AG04450 (cell line): Measurements from ENCODE around the gene NTRK2. TPM values are rescaled to one million over a fixed set of nuclear protein-coding genes. Genes with fewer than 3 reads are reported as not detected.

ENCODE experiments used
- CTCF ChIA-PET: fragments of 300-600, 350-600 bp; formaldehyde crosslinking; extraction: SDS; loops from one replicate; lab custom pipeline; 2022; ENCODE audit warnings: antibody characterized with exemption, inconsistent platforms; lab: Charles Lee
- POLR2A ChIA-PET: fragments of 350-600 bp; formaldehyde crosslinking; extraction: SDS; loops from one replicate; lab custom pipeline; 2021; ENCODE audit warnings: antibody characterized with exemption, inconsistent platforms; lab: Yijun Ruan, JAX
- DNase-seq: peaks from one replicate; pipeline ENCODE4 v3.0.0-alpha.2; 2011; ENCODE audit warnings: low read depth, low spot score
- H3K27ac ChIP-seq: one replicate; pipeline ENCODE4 v1.5.1; 2012; ENCODE audit warnings: low read depth, low read length, control low read depth
- H3K27me3 ChIP-seq: one replicate; pipeline ENCODE4 v1.6.0; 2012; ENCODE audit warnings: low read length; ENCODE audit not compliant: control insufficient read depth, insufficient read depth
- H3K4me3 ChIP-seq: 2 replicates; pipeline ENCODE4 v1.5.1; 2011; ENCODE audit warnings: mild to moderate bottlenecking, low read depth, low read length, control low read depth
- H3K9me3 ChIP-seq: 2 replicates; pipeline ENCODE4 v1.5.1; 2012; ENCODE audit warnings: low read length; ENCODE audit not compliant: control insufficient read depth, insufficient read depth
- polyA plus RNA-seq: library from polyadenylated mRNA; depleted of rRNA; stranded (reverse); fragments of >200 nt; gene quantifications from 2 replicates; pipeline ENCODE4 v1.2.3, GENCODE V29; 2011
- TF ChIP-seq, protein P1 (sequence below): IDR thresholded peaks from 2 replicates; pipeline ENCODE4 v1.5.1; 2011; ENCODE audit warnings: low read depth, low read length, control low read depth, inconsistent platforms

Gene NTRK2
- polyA plus RNA-seq, 1 experiment, result not detected

DNA sequence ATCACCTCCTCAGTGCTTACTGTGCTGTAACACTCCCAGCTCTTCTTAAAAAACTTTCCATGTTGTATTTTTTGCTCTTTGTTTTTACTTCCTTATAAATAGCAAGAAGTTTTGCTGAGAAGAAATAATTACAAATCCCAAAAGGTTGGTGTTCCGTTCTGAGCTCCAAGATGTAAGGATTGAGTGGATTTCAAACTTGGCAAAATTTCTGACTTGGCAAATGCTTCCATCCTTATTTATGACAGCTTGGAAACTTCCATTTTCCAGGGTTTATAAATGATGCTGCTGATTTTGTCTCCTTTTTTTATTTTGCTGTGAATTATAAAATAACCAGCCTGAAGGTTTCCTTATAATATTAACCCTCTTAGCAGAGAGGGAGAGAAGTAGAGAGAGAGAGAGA lies 151.9 kb downstream of the NTRK2 start:
- no peaks in the 10 kb centered on the region for H3K27me3 ChIP-seq
- ChIA-PET POLR2A (no interaction called here), CTCF (no interaction called here)
- TF ChIP-seq, protein P1, sequence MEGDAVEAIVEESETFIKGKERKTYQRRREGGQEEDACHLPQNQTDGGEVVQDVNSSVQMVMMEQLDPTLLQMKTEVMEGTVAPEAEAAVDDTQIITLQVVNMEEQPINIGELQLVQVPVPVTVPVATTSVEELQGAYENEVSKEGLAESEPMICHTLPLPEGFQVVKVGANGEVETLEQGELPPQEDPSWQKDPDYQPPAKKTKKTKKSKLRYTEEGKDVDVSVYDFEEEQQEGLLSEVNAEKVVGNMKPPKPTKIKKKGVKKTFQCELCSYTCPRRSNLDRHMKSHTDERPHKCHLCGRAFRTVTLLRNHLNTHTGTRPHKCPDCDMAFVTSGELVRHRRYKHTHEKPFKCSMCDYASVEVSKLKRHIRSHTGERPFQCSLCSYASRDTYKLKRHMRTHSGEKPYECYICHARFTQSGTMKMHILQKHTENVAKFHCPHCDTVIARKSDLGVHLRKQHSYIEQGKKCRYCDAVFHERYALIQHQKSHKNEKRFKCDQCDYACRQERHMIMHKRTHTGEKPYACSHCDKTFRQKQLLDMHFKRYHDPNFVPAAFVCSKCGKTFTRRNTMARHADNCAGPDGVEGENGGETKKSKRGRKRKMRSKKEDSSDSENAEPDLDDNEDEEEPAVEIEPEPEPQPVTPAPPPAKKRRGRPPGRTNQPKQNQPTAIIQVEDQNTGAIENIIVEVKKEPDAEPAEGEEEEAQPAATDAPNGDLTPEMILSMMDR, result no peak
- H3K4me3 ChIP-seq, result no peak overlapping the region
- H3K27ac ChIP-seq, result no peak overlapping the region
- no peak for DNase-seq
- peaks cover 13% of the 10 kb centered on the region for H3K9me3 ChIP-seq

DNA sequence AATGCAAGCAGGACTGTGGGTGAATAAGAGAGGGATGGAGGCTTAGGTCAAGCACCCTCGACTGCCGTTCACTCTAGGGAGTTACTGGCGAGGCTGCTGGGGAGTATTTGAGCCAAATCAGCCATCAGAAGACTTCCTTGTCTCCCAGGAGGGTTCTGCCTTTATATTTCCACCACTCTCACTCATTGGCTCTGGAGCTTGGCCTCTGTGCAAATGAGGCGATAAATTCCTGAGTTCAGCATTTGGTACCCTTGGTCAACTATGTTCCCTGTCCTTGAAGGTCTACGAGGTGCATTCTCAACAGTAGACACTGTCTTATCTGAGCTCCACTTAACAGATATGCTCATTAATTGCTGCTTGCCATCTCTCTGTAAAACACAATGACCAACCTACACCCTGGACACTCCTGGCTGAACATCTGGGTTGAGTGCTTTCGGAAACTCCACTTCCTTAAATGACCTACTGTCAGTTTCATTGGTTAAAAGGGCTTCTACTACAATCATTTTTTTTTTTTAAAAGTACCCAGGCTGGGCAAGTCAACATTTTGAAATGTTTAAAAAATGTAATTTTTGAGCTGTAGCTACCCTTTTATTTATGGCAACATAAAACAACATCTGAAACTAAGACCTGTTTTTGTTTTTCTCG lies 153.2 kb downstream of the NTRK2 start:
- Histone ChIP-seq H3K9me3 (peaks cover 13% of the 10 kb centered on the region), H3K27me3 (no peaks in the 10 kb centered on the region), H3K4me3 (no peak overlapping the region), H3K27ac (no peak overlapping the region)
- no peak for DNase-seq
- TF ChIP-seq, protein P1, result no peak
- ChIA-PET POLR2A (no interaction called here), CTCF (no interaction called here)

DNA sequence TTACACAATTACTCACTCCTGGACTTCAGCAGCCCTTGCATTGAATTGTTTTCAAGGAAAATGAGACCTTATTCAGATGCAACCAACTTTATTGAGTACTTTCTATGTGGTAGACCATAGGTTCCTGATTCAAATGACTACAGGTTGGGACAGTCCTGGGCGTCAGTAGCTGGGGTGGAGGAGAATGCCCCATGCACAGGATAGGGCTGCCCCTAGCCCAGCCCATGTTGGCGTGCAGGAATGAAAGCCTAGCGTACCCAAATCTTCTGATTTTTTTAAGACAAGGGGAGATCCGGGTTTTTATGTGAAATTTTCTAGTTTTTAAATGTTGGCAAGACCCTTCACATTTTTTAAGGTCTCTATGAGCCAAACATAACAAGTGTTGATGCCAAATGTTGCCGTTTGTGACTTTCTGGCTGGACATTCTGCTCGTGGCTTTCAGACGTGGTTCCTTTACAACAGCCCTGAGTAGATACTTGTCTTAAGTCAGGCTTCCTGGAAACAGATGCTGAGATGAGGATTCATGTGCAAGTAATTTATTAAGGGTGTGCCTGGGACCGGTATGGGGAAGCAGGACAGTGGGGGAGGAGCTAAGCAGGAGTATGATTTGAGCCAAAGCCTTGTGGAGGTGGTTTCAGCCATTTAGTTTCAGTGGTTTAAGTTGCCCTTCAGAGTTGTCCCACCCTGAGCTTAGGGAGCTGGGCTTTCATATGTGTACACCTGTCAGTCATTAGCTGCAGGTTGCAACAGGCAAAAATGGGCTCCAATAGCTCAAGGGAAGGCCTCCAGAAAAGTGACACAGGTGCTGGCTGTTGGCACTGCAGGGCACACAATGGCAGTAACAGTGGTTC lies 154.1 kb downstream of the NTRK2 start:
- no peaks in the 10 kb centered on the region for H3K27me3 ChIP-seq
- no peak for DNase-seq
- no peak overlapping the region for H3K27ac ChIP-seq
- ChIA-PET POLR2A (no interaction called here), CTCF (no interaction called here)
- TF ChIP-seq, protein P1, result no peak
- no peak overlapping the region for H3K4me3 ChIP-seq
- peaks cover 12% of the 10 kb centered on the region for H3K9me3 ChIP-seq

DNA sequence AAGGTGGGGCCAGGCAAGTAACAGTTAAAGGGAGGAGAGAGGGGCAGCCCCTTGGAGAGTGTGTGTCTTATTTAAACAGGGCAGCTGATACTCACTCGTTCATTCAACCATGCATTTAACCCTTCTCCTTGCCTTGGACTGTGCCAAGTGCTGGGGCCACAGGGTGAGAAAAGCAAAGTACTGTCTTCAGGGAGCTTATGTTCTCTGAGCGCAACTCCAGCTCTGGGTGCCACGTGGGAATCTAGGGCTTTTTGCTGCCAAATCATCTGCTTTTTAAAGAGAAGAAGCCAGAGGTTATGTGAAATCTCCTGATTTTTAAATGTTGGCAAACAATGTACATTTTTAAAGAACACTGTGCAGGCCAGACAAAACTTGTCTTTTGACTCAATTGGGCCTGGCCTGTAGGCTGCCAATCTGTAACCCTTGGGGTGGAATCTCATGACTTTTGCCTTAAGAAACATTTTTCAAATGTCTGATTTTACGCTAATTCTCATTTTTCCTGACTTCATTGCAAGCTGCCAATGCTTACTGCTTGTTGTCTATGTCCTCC lies 157.8 kb downstream of the NTRK2 start:
- TF ChIP-seq, protein P1, result no peak
- H3K27ac ChIP-seq, result no peak overlapping the region
- DNase-seq, result no peak
- H3K27me3 ChIP-seq, result no peaks in the 10 kb centered on the region
- ChIA-PET POLR2A (no interaction called here), CTCF (no interaction called here)
- H3K4me3 ChIP-seq, result no peak overlapping the region
- H3K9me3 ChIP-seq, result peaks cover 8% of the 10 kb centered on the region; the same call in 1 of the 2 replicates

DNA sequence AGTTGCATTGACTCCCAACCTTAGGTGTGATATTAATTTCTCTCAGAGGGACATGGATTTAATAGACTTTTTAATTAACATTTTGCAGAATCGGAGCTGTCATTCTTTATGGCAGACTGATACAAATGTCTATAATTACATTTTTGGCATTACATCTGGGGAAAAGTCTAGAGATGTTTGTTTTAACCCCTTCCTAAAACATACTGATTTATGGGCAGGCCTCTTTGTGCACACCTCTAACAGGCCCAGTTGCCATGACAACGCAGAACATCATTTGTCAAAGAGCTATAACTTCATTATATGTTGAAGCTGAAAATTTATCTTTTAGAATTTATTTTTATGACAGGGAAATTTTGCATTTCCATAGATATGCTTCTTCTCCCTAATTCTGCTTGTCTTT lies 158.5 kb downstream of the NTRK2 start:
- ChIA-PET CTCF (no interaction called here), POLR2A (no interaction called here)
- H3K27ac ChIP-seq, result no peak overlapping the region
- TF ChIP-seq, protein P1, result no peak
- H3K4me3 ChIP-seq, result no peak overlapping the region
- peaks cover 8% of the 10 kb centered on the region; the same call in 1 of the 2 replicates for H3K9me3 ChIP-seq
- no peaks in the 10 kb centered on the region for H3K27me3 ChIP-seq
- DNase-seq, result no peak
